DMS 273 treated with DMSO at 0.1 percent for 48 hours (cell line): ENCODE data around the gene GBE1.
"Not testable (repeated sequence)": the region's sequence is repeated elsewhere in the genome, so short reads cannot be mapped to it uniquely, and the experiment has no call there.

Experiments
- DNase-seq: peaks from one replicate; lab custom pipeline; 2025; lab: John Stamatoyannopoulos, UW

GBE1 gene

DNA sequence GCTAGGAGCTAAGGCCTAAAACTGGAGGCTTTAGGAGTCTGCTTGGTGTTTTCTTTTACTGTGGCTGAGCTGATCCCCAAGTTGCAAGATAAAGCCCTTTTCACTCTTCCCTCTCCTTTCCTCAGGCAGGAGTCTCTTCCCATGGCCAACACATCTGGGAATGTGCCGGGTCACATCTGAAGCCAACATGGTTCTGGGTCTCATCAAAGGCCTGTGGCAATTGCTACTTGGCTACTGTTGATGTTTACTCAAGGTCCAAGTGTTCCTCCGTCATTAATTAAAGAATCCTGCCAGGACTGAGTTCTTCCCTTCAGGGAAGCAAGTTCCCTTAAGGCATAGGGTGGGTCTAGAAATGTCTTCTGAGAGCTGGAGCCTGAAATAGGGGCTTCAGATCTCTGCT lies 230.2 kb downstream of the GBE1 start:
- DNase-seq: no peak

DNA sequence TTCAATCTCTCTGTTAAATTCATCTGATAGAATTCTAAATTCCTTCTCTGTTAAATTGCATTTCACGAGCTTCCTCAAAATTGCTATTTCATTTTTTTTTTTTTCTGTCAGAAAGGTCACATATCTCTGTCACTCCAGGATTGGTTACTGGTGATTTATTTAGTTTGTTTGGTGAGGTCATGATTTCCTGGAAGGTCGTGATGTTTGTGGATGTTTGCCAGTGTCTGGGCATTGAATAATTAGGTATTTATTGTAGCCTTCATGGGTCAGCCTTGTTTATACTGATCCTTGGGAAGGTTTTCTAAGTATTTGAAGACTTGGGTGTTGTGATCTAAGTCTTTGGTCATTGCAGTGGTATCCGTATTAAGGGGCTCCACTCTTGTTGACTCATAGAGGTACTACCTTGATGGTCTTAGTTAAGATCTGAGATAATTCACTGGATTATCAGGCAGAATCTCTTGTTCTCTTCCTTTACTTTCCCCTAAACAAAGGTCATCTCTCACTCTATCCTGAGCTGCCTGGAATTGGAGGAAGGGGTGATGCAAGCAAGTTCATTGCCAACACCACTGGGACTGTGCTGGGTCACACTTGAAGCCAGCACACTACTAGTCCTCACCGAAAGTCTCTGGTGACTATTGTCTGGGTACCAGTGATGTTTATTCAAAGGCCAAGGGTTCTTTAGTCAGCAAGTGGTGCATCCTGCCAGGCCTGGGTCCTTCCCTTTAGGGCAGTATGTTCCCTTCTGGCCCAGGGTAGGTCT lies 231.1 kb downstream of the GBE1 start:
- no peak for DNase-seq

DNA sequence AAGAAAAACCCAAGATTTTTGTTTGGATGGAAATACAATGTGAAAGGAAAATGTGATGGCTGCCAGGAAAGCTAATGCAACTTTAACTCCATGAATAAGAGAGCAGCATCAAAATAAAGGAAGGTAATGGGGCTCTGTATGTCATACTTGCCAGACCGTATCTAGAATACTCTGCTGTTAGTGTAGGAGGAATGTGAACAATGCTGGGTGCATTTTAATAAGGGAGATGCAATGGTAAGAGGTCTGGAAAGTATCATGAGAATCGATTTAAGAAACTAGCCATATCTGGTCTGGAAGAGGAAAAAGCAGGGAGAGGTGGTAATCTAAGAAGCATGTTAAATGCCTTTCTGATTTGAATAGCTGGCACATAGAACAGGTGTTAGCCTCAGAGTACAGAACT lies 239.6 kb downstream of the GBE1 start:
- no peak for DNase-seq

DNA sequence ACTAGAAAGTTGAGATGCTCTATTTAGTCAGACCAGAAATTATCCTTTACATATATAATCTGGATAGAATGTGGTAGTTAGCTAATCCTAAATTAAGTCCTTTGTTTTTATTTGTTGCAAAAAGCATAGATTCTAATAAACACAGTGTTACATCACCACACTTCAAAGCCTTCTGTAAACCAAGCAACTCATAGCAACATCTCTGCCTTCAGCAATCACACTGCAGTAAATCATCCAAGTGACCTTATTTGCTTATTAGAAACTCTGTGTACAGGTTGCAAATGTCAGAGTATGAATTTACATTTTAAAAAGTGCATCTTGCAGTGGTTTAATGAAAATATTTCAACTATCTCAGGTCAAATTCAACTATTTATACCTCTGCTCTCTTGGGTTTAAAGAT lies 242.5 kb downstream of the GBE1 start:
- DNase-seq: no peak

DNA sequence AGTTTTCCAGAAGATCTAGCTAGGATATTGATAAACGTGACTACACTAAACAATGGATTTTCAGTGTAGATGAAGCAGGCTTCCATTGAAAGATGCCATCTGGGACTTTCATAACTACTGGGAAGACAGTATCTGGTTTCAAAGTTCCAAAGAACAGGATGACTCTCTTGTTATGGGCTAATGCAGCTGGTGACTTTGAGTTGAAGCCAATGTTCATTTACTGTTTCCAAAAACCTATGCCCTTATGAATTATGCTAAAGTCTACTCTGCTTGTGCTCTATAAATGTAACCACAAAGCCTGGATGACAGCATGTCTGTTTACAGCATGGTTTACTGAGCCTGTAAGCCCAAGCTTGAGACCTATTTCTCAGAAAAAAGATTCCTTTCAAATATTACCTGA lies 245.4 kb downstream of the GBE1 start:
- DNase-seq: no peak

DNA sequence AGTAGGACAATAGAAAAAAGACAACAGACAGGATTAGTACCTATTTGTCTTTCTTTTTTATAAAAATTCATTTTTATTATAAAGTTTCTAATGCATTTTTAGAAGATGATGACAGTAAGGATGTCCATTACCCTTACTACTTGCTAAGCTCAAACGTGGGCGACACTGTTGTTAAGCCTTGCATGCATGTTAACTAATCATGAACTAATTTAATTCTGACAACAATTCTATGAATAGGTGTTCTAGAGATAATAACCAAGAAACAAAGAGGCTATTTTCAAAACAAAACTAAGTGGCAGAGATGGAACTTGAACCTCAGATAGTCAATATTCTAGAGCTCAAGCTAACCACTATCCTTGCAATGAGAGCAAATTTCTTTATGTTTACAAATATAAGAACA lies 247.9 kb downstream of the GBE1 start:
- no peak for DNase-seq

DNA sequence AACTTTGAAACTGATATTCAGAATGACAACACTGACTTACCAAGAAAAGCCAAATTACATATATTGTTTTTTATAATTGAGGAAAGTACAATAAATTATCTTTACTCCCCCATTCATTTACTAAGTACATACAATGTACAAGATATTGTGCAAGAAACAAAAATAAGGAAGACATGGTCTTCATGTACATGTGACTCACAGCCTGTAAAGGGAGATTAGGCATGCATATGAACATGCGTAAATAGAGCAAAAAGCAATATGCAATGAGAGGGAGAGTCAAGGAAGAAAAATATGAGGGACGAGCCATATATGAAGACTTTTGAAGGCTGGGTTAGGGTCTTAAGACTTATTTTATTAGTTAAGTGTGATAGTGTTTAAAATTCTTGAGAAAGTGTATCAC lies 258.4 kb downstream of the GBE1 start:
- no peak for DNase-seq

DNA sequence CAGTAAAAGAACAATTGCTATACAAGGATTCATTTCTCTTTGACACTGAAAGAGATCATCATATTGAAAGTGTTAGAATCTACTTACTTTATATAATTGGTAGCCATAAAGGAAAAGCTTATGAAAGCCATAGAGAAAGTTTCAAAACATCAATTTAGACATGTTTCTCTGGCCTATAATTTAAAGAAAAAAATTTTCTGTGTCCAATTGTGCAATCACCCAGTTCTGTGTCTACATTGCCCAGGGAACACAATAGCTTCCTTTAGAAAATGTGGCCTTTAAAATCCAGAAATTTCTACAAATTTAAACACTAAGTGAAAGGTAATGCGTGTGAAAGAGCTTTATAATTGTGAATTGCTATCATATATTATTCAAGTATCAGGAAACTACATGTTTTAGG lies 259.2 kb downstream of the GBE1 start:
- no peak for DNase-seq

DNA sequence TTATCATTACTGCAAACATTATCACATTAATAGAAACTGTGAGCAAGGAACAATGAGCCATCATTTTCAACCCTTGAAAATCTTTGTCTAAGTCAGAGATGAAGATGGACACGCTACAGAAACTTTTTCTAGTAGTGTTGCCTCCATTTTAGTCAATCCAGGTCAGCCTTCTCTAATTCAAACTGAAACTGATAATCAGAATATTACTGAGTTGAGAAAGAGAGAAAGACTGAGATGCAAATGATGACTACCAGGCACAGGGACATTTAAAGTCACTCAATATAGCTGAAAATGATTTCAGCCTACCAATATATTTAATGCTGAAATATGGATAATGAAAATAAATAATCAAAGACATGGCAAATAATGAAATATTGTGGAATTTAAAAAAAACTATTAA lies 261.4 kb downstream of the GBE1 start:
- DNase-seq: no peak

DNA sequence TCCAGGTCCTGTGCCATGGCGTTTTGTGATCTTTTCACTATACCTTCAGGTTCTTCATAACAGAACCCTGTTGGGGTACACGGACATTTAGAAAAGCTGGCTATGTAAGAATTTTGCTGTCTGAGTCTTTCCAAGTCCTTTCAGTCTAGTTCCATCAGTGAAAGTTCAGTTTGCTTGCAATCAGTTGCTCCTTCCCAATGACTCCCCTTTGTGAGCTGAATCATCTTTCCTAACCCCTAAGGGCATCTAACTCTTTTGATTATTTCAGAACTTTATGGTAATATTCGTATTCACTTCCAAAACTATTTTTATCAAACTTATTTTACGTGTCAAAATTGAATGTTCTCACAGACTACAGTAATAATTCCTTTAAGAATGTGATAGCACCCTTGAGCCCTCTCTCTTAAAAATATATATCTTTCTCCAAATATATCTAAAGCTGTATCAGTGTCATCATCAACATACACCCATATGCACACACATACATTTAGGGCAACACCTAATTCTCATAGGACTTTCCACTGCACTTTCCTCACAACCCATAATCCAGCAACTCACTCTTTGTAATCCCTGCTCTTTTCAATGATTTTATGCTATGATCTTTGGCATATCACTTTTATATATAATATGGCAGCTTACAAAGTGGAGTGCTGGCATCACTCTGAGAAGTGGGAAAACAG lies 263.7 kb downstream of the GBE1 start:
- no peak for DNase-seq

DNA sequence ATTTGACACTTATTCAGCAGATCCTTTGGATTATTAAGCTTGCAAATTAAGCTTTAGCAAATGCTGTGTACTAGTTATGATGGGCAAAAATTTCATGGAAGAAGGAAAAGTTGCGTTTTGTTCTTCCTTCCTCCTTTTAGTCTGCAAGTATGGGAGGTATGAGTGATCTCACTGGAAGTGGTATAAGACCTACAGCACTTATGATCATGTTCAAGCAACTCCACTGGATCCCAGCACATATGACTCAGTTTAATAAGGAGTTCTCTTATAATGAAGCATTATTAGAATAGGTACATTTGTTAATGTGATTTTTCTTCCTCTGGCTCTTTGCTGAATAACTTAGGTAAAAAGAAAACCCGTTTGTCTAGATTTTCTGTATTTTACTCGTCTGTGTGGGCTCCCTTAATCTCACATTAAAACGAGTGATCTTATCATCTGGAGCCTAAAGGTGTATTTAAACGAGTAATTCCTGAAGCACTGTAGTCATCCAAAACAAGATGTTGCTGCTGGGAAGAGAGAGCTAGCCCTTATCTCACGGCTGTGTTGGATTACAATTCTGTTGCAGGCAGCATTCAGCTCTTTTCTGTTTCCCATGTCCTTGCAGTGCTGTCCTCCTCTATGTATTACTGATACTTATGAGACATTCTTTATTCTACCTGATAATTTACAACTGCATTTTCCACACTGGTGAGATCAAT lies 264.9 kb downstream of the GBE1 start:
- DNase-seq: no peak

DNA sequence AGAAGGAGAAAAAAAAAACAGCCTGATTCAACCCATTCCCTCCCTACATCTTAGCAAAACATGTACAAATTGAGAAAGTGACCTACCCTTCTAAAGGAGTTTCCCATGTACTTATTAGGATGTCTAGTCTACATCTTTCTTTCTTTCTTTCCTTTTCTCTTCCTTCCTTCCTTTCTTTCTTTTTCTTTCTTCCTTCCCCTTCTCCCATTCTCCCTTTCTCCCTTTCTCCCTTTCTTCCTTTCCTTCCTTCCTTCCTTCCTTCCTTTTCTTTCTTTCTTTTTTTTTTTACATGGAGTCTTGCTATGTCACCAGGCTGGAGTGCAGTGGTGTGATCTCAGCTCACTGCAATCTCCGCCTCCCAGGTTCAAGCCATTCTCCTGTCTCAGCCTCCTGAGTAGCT lies 269.0 kb downstream of the GBE1 start:
- not testable (repeated sequence) for DNase-seq

DNA sequence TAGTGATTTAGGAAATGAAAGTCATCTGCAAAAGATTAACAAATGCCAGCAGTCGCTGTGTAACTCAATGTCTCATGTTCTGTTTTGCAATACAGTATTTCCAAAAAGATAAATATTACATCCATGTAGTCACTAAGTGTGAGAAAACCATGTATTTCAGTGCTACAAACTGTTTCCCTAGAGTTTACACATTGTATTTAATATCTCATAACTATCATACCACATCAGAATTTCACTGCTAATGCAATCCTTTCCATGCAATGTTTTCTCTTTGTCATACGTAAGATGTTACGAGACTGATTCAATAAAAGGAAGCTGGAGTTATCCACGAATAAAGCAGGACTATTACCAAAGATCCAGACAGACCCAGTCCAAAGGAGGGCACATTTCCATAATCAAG lies 269.4 kb downstream of the GBE1 start:
- no peak for DNase-seq

DNA sequence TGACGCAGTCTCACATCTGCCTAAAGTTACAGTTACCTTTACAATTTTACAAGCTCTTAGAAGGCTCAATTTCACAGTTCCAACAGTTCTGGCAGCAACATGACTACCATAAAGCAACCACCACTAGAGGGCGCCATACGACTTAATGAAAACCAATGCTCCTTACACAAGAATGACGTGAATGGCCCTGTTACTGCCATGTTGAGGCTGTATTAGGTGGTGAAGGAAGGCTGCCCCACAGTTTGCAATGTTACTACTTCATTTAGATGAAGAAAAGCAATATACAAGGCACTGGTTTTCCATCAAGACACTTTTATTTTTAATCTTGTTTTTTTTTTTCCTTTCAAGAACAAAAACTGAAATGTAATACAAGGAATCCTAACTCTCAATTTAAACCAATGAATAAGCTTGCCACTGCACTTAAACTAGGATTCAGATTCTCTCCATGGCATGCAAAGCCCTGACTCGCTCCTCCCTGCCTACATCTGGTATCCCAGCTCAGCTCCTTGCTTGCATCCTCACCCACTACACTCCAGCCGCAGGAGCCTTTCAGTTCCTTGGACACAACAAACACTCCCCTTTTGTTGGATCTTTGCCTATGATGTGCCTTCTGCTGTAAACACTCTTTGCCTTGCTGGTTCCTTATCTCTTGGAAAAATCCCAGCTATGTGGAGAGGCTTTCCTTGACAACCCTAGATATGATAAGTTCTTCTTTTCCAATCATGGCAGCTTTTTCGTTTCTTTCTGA lies 270.7 kb downstream of the GBE1 start:
- peak; percentile 7 for DNase-seq

DNA sequence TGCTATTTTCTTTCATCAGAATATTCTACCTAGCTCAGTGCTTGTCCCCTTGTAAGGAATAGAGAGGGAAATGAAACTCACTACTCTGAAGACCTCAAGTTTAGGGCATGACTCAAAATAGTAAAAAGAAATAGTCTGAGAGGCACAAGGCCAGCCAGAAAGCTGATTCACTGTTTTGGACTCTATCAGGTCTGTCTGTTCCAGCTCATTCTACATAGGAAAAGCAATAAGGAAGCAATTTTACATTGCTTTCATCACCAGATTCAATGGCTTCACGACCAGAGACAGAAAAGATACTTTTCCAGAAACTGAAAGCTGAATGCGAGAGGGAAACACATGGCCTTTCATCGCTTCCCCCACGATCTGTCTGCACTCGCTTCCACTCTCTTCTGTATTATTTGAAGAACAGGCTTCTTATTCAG lies 276.0 kb downstream of the GBE1 start:
- no peak for DNase-seq

DNA sequence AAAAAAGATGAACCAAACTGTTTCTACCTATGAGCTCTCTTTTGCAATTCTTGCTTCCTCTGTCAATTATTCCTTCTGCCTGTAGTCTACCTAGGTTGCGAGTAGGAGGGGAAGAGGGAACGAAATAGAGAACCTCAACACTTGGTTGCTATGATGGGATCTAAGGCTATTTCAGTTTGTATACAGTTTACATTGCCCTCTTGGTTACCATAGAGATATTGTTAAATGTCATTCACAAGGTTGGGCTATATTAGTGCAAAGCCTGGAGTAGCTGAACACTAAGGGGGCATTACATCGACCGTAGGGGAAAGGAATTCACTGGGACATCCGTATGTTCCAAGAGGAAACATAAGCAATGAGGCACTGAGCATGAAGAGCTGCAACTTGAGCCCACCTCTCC lies 276.9 kb downstream of the GBE1 start:
- no peak for DNase-seq

DNA sequence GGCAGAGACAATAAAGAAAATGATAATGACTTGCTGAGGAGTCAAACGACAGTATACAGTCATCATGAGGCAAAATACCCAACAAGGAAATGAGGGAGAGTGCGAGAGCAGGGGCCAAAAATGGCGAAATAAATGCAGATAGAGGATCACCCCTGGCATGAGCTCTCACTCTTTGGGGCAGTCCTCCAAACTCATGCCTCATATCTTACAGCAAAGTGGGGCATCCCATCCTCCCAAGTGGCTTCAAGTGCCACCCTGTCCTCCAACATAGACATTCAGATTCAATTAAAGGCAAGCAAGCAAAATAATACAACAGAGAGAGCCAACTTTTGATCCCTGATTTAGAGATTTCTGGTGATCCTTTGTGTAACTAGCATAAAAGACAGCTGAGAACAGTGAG lies 278.4 kb downstream of the GBE1 start:
- no peak for DNase-seq

DNA sequence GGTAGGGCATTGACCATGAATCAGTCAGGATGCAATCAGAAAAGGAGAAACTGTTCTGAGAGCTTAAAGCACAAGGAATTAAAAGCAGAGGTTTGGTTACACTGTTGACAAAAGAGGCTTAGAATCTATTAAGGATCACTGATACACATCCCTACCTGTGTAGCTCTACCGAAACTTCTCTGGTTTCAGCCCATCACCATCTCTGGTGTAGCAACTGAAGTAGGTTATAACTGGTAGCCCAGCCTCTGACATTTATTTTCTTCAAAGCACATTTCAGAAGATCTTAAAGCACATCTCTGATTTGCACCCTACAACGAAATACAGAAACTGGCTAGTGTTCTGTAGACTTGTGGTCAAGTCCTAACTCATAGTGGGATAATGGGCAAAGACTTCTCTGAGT lies 283.7 kb downstream of the GBE1 start:
- DNase-seq: no peak

DNA sequence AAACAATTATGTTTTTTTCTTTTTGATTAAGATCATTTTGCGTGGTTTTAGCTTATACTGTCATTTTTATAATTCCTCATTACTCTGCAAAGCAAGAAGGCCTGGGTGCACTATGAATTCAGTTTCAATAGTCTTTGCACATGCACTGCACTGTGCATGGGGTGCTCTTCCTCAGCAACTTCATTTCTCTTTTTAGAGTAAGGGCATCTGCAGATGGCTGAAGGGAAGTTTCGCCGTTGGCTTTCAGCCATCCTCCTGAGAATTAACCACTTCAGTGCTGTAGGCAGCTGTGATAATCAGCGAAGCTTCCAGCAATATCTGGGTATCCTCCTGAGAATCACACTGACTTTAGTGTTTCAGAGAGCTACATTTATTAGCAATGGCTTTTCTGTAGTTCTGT lies 284.8 kb downstream of the GBE1 start:
- no peak for DNase-seq

DNA sequence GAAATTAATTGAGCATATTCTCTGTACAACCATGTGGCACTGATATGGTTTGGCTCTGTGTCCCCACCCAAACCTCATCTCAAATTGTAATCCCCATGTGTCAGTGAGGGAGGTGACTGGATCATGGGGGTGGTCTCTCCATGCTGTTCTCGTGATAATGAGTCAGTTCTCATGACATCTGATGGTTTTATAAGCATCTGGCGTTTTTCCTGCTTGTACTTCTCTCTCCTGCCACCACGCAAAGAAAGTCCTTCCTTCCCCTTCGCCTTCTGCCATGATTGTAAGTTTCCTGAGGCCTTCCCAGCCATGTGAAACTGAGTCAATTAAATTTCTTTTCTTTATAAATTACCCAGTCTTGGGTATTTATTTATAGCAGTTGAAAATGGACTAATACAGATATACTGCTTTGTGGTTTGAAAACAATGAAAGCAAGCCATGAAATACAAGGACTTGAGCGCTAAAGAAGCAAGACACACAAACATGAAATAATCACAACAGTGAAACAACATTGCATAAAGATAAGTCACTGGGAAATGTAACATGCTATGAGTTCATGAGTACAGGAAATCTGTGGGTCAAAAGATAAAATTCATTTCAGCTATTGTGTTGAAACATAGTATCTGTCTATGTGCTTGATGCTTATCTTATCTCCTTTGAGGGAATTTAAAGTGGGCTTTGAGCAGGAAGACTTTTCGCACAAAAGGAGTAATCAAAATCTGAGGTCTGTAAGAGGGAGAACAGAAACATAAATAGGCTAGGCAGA lies 288.7 kb downstream of the GBE1 start:
- DNase-seq: no peak

DNA sequence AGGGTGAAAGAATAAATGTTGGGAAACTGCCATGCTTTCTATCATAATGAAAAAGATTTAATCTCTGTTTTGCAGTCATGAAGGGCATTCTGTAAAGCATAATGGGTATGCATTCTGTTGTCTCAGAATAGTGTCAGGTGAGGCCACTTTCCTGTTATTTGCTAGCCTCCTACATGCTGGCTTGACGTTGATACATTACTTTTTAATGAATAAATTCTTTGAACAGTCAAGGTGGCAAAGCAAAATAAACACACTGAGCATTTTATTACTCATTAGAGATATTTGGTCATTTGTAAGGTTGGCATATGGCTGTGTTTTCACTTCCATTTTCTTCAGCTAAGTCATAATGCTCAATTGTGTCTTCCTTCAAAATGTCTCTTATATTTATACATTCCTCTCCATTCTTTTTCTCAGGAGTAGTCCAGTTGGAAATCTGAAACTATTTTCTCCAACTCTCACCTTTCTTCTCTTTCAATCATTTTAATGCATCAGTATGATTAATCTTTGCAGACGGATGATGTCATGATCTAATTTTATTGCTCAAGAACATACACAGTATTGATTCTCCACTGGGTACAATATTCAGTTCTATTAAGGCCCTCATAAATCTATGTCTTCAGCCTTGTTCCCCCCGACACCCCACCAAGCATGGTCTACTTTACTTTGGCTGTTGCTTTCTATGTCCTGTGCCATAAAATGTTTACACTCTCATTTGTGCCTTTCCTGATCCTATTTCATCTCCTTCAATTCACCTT lies 290.7 kb downstream of the GBE1 start:
- DNase-seq: no peak
